NCI-H1417 treated with DMSO at 0.1 percent for 48 hours (cell line): ENCODE results near the gene ZC3H12D.

ENCODE experiments used
- DNase-seq: peaks from one replicate; lab custom pipeline; 2025; lab: John Stamatoyannopoulos, UW

The ZC3H12D gene

GRCh38 chr6:149443411-149444181, 41.2 kb downstream of the ZC3H12D start:
- no peak for DNase-seq

- no peak for DNase-seq
Measured at GRCh38 chr6:149441740-149442139, 43.1 kb downstream of the ZC3H12D start.

GRCh38 chr6:149440735-149441671, 43.8 kb downstream of the ZC3H12D start:
- no peak for DNase-seq

GRCh38 chr6:149439626-149440025, 45.2 kb downstream of the ZC3H12D start:
- no peak for DNase-seq

- no peak for DNase-seq
Measured at GRCh38 chr6:149438855-149439254, 46.0 kb downstream of the ZC3H12D start.

- no peak for DNase-seq
Measured at GRCh38 chr6:149437212-149437611, 47.6 kb downstream of the ZC3H12D start.

GRCh38 chr6:149436647-149437046, 48.2 kb downstream of the ZC3H12D start:
- no peak for DNase-seq

GRCh38 chr6:149435919-149436586, 48.8 kb downstream of the ZC3H12D start:
- no peak for DNase-seq

GRCh38 chr6:149433881-149434280, 50.9 kb downstream of the ZC3H12D start:
- no peak for DNase-seq

- no peak for DNase-seq
Measured at GRCh38 chr6:149433405-149433804, 51.4 kb downstream of the ZC3H12D start.

GRCh38 chr6:149431905-149432775, 52.7 kb downstream of the ZC3H12D start:
- peak; percentile 85 for DNase-seq

GRCh38 chr6:149429427-149430360, 55.1 kb downstream of the ZC3H12D start:
- DNase-seq = no peak

GRCh38 chr6:149428606-149429005, 56.2 kb downstream of the ZC3H12D start:
- no peak for DNase-seq

GRCh38 chr6:149425754-149426153, 59.1 kb downstream of the ZC3H12D start:
- DNase-seq = no peak

- DNase-seq = no peak
Measured at GRCh38 chr6:149425224-149425623, 59.6 kb downstream of the ZC3H12D start.

GRCh38 chr6:149423964-149424440, 60.8 kb downstream of the ZC3H12D start:
- DNase-seq = no peak

- no peak for DNase-seq
Measured at GRCh38 chr6:149422581-149422980, 62.2 kb downstream of the ZC3H12D start.

GRCh38 chr6:149421132-149421531, 63.7 kb downstream of the ZC3H12D start:
- DNase-seq = no peak

- DNase-seq = no peak
Measured at GRCh38 chr6:149419696-149420404, 65.0 kb downstream of the ZC3H12D start.

- no peak for DNase-seq
Measured at GRCh38 chr6:149414821-149415220, 70.0 kb downstream of the ZC3H12D start.
